AG09309 (cell line): Measurements from ENCODE around the gene ACTC1.

Source experiments
- DNase-seq: peaks from one replicate; pipeline ENCODE4 v3.0.0-alpha.2; 2010; ENCODE audit warnings: low read depth
- H3K4me3 ChIP-seq: 2 replicates; pipeline ENCODE4 v1.5.1; 2011; ENCODE audit warnings: mild to moderate bottlenecking, low read depth, low read length, moderate library complexity; ENCODE audit not compliant: control insufficient read depth
- TF ChIP-seq, protein P1 (sequence below): IDR thresholded peaks from 2 replicates; pipeline ENCODE4 v1.5.1; 2011; ENCODE audit warnings: mild to moderate bottlenecking, low read depth, low read length, inconsistent platforms; ENCODE audit not compliant: insufficient read depth, control insufficient read depth; ENCODE audit errors: missing control alignments

Gene ACTC1

DNA sequence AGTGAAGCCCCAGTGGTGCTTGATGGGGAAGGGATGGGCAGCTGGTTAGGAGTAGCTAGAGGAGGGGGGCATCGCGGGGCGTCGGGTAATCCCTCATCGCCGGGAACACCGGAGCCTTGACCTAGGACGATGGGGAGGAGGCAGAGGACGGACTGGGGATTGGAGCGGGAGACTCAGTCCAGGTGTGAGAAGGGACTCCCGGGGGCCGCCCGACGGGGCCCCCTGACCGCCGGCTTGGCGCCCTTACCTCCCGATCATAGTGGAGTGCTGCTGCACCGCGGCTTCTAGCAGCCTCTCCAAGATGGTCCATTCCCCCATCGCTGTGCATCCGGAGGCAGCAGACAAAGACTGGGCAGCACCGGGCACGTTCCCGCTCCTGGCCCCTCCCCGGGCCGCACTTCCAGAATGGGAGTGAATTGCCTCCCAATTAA is 41.2 kb downstream of the ACTC1 start:
- no peak overlapping the region for H3K4me3 ChIP-seq
- DNase-seq: no peak
- TF ChIP-seq, protein P1, sequence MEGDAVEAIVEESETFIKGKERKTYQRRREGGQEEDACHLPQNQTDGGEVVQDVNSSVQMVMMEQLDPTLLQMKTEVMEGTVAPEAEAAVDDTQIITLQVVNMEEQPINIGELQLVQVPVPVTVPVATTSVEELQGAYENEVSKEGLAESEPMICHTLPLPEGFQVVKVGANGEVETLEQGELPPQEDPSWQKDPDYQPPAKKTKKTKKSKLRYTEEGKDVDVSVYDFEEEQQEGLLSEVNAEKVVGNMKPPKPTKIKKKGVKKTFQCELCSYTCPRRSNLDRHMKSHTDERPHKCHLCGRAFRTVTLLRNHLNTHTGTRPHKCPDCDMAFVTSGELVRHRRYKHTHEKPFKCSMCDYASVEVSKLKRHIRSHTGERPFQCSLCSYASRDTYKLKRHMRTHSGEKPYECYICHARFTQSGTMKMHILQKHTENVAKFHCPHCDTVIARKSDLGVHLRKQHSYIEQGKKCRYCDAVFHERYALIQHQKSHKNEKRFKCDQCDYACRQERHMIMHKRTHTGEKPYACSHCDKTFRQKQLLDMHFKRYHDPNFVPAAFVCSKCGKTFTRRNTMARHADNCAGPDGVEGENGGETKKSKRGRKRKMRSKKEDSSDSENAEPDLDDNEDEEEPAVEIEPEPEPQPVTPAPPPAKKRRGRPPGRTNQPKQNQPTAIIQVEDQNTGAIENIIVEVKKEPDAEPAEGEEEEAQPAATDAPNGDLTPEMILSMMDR: no peak

DNA sequence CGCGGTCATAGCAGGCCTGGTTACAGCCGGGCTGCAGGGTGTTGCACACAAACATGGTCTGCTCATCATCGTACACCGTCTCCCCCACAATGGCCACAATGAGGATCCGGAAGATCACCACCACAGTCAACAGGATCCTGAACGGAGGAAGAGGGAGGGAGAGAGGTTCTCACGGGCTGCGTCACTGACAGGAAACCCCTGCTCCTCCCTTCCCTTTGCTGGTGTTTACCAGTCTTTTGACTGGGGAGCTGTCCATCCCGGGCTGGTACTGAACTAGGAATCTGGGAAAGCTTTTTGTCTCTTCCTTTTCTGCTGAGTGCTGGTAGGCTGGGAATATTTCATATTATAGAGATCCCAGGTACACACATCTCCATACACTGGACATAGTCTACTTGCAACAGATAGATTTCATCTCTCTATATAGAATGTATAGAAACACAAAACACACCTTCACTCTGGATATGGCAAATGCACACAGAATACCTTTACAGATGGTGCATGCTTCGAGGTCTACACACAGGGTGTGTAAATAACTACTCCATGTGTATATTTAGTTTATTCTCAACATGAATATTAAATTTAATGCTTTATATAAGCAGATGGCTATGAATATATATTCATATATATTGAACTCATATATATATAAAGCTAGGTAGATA is 42.0 kb downstream of the ACTC1 start:
- TF ChIP-seq, protein P1: no peak
- no peak for DNase-seq
- H3K4me3 ChIP-seq: no peak overlapping the region

DNA sequence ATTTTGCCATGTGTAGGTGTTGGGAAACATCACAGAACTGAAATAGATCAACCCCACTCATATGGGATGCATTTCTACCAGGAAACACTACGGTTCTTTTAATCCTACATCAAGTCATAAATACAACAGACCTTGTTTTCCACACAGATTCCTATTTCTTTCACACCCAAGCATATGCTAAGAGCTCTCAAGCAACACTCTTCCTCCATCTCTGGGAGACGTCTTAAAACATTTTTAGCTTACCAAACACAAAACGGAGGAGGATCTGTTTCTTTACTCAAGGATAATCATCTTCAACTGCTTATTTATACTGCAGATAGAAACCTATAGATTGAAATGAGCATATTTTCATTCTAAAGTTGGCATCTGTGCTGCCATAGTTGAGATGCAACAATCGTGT is 45.7 kb downstream of the ACTC1 start:
- no peak for DNase-seq
- H3K4me3 ChIP-seq: no peak overlapping the region
- TF ChIP-seq, protein P1: no peak
